MM.1S (cell line): ENCODE results near the gene LMF1.

ENCODE experiments used
- DNase-seq: peaks from one replicate; pipeline ENCODE4 v3.0.0-alpha.2; 2015
- H2AFZ ChIP-seq: fragments of 300-600 bp; sonication (generic); 2 replicates; pipeline ENCODE4 v1.6.0; 2016; ENCODE audit warnings: antibody characterized with exemption, low read length
- H3F3A ChIP-seq: fragments of 300-600 bp; sonication (generic); 2 replicates; pipeline ENCODE4 v1.6.1; 2016; ENCODE audit warnings: mild to moderate bottlenecking, antibody characterized with exemption, low read length, moderate library complexity, mixed read lengths; ENCODE audit not compliant: insufficient read depth
- H3K27ac ChIP-seq: fragments of 300-600 bp; sonication (generic); 2 replicates; pipeline ENCODE4 v1.5.1; 2016; ENCODE audit warnings: mild to moderate bottlenecking, low read length
- H3K27me3 ChIP-seq: fragments of 300-600 bp; sonication (generic); replicated peaks from 2 replicates; pipeline ENCODE4 v1.6.0; 2016; ENCODE audit warnings: low read length; ENCODE audit not compliant: insufficient read depth
- H3K36me3 ChIP-seq: fragments of 300-600 bp; sonication (generic); replicated peaks from 2 replicates; pipeline ENCODE4 v1.6.1; 2016; ENCODE audit warnings: mild to moderate bottlenecking, low read length, mixed read lengths; ENCODE audit not compliant: insufficient read depth
- H3K4me1 ChIP-seq: fragments of 300-600 bp; sonication (generic); 2 replicates; pipeline ENCODE4 v1.6.1; 2016; ENCODE audit warnings: low read length, mixed read lengths
- H3K4me2 ChIP-seq: fragments of 300-600 bp; sonication (generic); 2 replicates; pipeline ENCODE4 v1.6.0; 2016; ENCODE audit warnings: low read depth, low read length
- H3K4me3 ChIP-seq: fragments of 300-600 bp; sonication (generic); 2 replicates; pipeline ENCODE4 v1.5.1; 2016; ENCODE audit warnings: low read length, mixed read lengths
- H3K79me2 ChIP-seq: fragments of 300-600 bp; sonication (generic); 2 replicates; pipeline ENCODE4 v1.6.1; 2016; ENCODE audit warnings: mixed run types, low read length, mixed read lengths
- H3K9ac ChIP-seq: fragments of 300-600 bp; sonication (generic); 2 replicates; pipeline ENCODE4 v1.6.1; 2016; ENCODE audit warnings: low read length, mixed read lengths
- H3K9me2 ChIP-seq: fragments of 300-600 bp; sonication (generic); replicated peaks from 2 replicates; pipeline ENCODE4 v1.6.1; 2016; ENCODE audit warnings: mild to moderate bottlenecking, low read length, mixed read lengths; ENCODE audit not compliant: insufficient read depth
- H3K9me3 ChIP-seq: fragments of 300-600 bp; sonication (generic); replicated peaks from 2 replicates; pipeline ENCODE4 v1.6.1; 2016; ENCODE audit warnings: mild to moderate bottlenecking, low read length, mixed read lengths; ENCODE audit not compliant: insufficient read depth
- H4K20me1 ChIP-seq: fragments of 300-600 bp; sonication (generic); 2 replicates; pipeline ENCODE4 v1.6.1; 2016; ENCODE audit warnings: mild to moderate bottlenecking, low read length, moderate library complexity, mixed read lengths; ENCODE audit not compliant: insufficient read depth
- CTCF ChIP-seq: fragments of 300-600 bp; sonication (generic); IDR thresholded peaks from 2 replicates; pipeline ENCODE4 v1.5.1; 2016; ENCODE audit warnings: antibody characterized with exemption, low read length, mixed read lengths
- EZH2 ChIP-seq: fragments of 300-600 bp; sonication (generic); optimal IDR thresholded peaks from 2 replicates; pipeline ENCODE3; 2017; ENCODE audit warnings: low read depth, mild to moderate bottlenecking, antibody characterized with exemption, low read length, mixed read lengths
- EZH2phosphoT487 ChIP-seq: fragments of 300-600 bp; sonication (generic); IDR thresholded peaks from 2 replicates; pipeline ENCODE4 v1.6.1; 2018; ENCODE audit warnings: antibody characterized with exemption, low read length

Gene LMF1

GRCh38 chr16:917591-918061, 53.2 kb downstream of the LMF1 start:
- Histone ChIP-seq H2AFZ (no peak overlapping the region), H3K27ac (no peak overlapping the region), H4K20me1 (no peaks in the 10 kb centered on the region), H3K4me3 (no peak overlapping the region), H3K9me2 (no peaks in the 10 kb centered on the region), H3K9ac (no peak overlapping the region), H3K9me3 (no peaks in the 10 kb centered on the region), H3K4me2 (no peak overlapping the region), H3F3A (no peaks in the 10 kb centered on the region), H3K79me2 (no peaks in the 10 kb centered on the region), H3K27me3 (peaks cover 82% of the 10 kb centered on the region), H3K36me3 (no peaks in the 10 kb centered on the region), H3K4me1 (no peaks in the 10 kb centered on the region)
- no peak for DNase-seq
- TF ChIP-seq EZH2phosphoT487, result no peak
- no peak for TF ChIP-seq CTCF
- no peak for TF ChIP-seq EZH2

GRCh38 chr16:916035-916799, 54.6 kb downstream of the LMF1 start:
- Histone ChIP-seq H3K9me3 (no peaks in the 10 kb centered on the region), H3K9ac (no peak overlapping the region), H3K27me3 (peaks cover 78% of the 10 kb centered on the region), H3K4me3 (no peak overlapping the region), H3K27ac (no peak overlapping the region), H3F3A (no peaks in the 10 kb centered on the region), H2AFZ (no peak overlapping the region), H3K36me3 (no peaks in the 10 kb centered on the region), H3K9me2 (no peaks in the 10 kb centered on the region), H3K79me2 (no peaks in the 10 kb centered on the region), H4K20me1 (no peaks in the 10 kb centered on the region), H3K4me1 (no peaks in the 10 kb centered on the region), H3K4me2 (no peak overlapping the region)
- no peak for TF ChIP-seq EZH2phosphoT487
- no peak for DNase-seq

GRCh38 chr16:915546-915945, 55.2 kb downstream of the LMF1 start:
- Histone ChIP-seq H3K9me3 (no peaks in the 10 kb centered on the region), H4K20me1 (no peaks in the 10 kb centered on the region), H3K27me3 (peaks cover 78% of the 10 kb centered on the region), H3F3A (no peaks in the 10 kb centered on the region), H3K79me2 (no peaks in the 10 kb centered on the region), H3K9me2 (no peaks in the 10 kb centered on the region), H3K9ac (no peak overlapping the region), H2AFZ (no peak overlapping the region), H3K4me3 (no peak overlapping the region), H3K4me1 (no peaks in the 10 kb centered on the region), H3K4me2 (no peak overlapping the region), H3K36me3 (no peaks in the 10 kb centered on the region), H3K27ac (no peak overlapping the region)
- TF ChIP-seq CTCF, result no peak
- DNase-seq, result no peak

GRCh38 chr16:914440-914839, 56.3 kb downstream of the LMF1 start:
- Histone ChIP-seq H3K4me2 (no peak overlapping the region), H3F3A (no peaks in the 10 kb centered on the region), H3K9me3 (no peaks in the 10 kb centered on the region), H3K9me2 (no peaks in the 10 kb centered on the region), H3K9ac (no peak overlapping the region), H3K36me3 (no peaks in the 10 kb centered on the region), H3K27ac (no peak overlapping the region), H3K4me1 (no peaks in the 10 kb centered on the region), H3K4me3 (no peak overlapping the region), H4K20me1 (no peaks in the 10 kb centered on the region), H3K27me3 (peaks cover 78% of the 10 kb centered on the region), H3K79me2 (no peaks in the 10 kb centered on the region), H2AFZ (no peak overlapping the region)
- no peak for TF ChIP-seq EZH2phosphoT487
- TF ChIP-seq EZH2, result no peak
- no peak for TF ChIP-seq CTCF
- DNase-seq, result no peak
